Prostate gland (tissue), 2 donors: ENCODE measurements around the gene RBM33. TPM values are rescaled to one million over a fixed set of nuclear protein-coding genes. Genes with fewer than 3 reads are reported as not detected.

Experiments
- DNase-seq: peaks from one replicate; pipeline ENCODE4 v3.0.0-alpha.2; 2019; ENCODE audit warnings: low spot score
- H3K27ac ChIP-seq, 2 donors: fragments of 200-600 bp; sonication (generic); 2 replicates each; pipeline ENCODE4 v1.5.1; 2017 to 2019
- H3K27me3 ChIP-seq: fragments of 200-600 bp; sonication (generic); replicated peaks from 2 replicates; pipeline ENCODE4 v1.5.1; 2019; ENCODE audit not compliant: insufficient read depth
- H3K36me3 ChIP-seq, 2 donors: fragments of 200-600 bp; sonication (generic); 1 replicate in 1 of 2; 2 replicates in 1 of 2; pipeline versions ENCODE4 v1.5.1 to v1.8.1; 2017 to 2019
- H3K4me1 ChIP-seq: fragments of 200-600 bp; sonication (generic); replicated peaks from 2 replicates; pipeline ENCODE4 v1.5.1; 2019
- H3K4me3 ChIP-seq, 2 donors: fragments of 200-600 bp; sonication (generic); 2 replicates each; pipeline ENCODE4 v1.5.1; 2017 to 2019
- H3K9me3 ChIP-seq: fragments of 200-600 bp; sonication (generic); 2 replicates; pipeline ENCODE4 v1.5.1; 2017
- POLR2A ChIP-seq: fragments of 450-650 bp; IDR thresholded peaks from one replicate; pipeline ENCODE4 v1.6.1; 2016; ENCODE audit warnings: antibody characterized with exemption, mild to moderate bottlenecking
- POLR2AphosphoS5 ChIP-seq: sonication (generic); formaldehyde crosslinking; IDR thresholded peaks from one replicate; pipeline ENCODE4 v1.6.1; 2017; ENCODE audit warnings: antibody characterized with exemption
- WGBS: methylation state at CpG from one replicate; pipeline ENCODE4 v1.1.5; 2018; 5-methylcytosine and 5-hydroxymethylcytosine counted together
- intact Hi-C: fragments of 100-400 bp; cut with DNase I; formaldehyde crosslinking; loops from one replicate; pipeline ENCODE4 v1.14.2; 2022
- total RNA-seq, 2 donors: library from RNA; depleted of rRNA; stranded (reverse); fragments of >200 nt; gene quantifications; one replicate each; pipeline ENCODE4 v1.1.0, GENCODE V29; 2016
- TF ChIP-seq, protein P1 (sequence below), 4 experiments: fragments of 200-600 bp in 2 of 4; fragments of 450-650 bp in 2 of 4; sonication (generic) in 2 of 4; IDR thresholded peaks; 1 replicate in 3 of 4; 2 replicates in 1 of 4; pipeline ENCODE4 v1.5.1; 2016 to 2019; ENCODE audit warnings: antibody characterized with exemption in 4 of 4, mild to moderate bottlenecking in 2 of 4, moderate library complexity in 2 of 4

The RBM33 gene
- total RNA-seq, 2 donors from 2014 or later: 33.2 to 82.9 TPM

DNA sequence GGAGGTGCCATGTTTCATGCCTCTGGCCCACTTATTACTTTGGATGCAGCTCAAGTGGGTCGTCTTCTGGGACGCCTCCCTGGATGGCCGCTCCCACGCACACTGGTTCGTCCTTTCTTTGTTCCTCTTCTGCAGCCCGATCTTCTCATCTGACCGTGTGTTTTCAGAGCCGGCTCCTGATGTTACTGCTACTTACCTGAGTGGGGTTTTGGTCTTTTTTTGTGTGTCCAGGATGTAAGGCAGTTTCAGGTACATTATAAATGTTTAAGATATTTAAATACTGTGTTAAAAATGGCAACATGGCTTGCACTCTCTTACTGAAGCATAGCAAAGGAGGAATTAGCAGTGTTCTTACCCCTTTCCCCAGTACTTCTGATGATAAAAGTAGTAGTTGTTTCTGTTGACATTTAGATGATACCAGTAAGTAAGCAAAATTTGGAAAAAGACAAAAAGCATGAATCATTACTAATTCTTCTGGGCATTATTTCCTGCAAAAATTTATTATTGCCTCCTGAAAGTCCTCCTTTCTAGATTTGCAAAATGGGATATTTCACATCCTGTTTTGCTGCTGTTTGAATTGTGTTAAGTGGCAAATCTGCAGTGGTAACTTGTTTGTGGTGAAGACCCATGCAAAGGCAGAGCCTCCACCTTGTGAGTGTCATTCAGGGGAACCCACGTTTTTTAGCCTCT lies 108.4 kb downstream of the RBM33 start:
- TF ChIP-seq POLR2AphosphoS5 (no peak), POLR2A (no peak)
- TF ChIP-seq, protein P1, sequence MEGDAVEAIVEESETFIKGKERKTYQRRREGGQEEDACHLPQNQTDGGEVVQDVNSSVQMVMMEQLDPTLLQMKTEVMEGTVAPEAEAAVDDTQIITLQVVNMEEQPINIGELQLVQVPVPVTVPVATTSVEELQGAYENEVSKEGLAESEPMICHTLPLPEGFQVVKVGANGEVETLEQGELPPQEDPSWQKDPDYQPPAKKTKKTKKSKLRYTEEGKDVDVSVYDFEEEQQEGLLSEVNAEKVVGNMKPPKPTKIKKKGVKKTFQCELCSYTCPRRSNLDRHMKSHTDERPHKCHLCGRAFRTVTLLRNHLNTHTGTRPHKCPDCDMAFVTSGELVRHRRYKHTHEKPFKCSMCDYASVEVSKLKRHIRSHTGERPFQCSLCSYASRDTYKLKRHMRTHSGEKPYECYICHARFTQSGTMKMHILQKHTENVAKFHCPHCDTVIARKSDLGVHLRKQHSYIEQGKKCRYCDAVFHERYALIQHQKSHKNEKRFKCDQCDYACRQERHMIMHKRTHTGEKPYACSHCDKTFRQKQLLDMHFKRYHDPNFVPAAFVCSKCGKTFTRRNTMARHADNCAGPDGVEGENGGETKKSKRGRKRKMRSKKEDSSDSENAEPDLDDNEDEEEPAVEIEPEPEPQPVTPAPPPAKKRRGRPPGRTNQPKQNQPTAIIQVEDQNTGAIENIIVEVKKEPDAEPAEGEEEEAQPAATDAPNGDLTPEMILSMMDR (IDR thresholded peaks at IDR 0.05): no peak
- H3K9me3 ChIP-seq: no peaks in the 10 kb centered on the region
- DNase-seq: no peak
- no peaks in the 10 kb centered on the region for H3K4me1 ChIP-seq
- 90% methylated on average over 9 of the region's 9 CpGs for WGBS
- no peak overlapping the region for H3K4me3 ChIP-seq
- no peak overlapping the region for H3K27ac ChIP-seq
- no peaks in the 10 kb centered on the region for H3K36me3 ChIP-seq
- H3K27me3 ChIP-seq: no peaks in the 10 kb centered on the region
- intact Hi-C loops: no loop called here

DNA sequence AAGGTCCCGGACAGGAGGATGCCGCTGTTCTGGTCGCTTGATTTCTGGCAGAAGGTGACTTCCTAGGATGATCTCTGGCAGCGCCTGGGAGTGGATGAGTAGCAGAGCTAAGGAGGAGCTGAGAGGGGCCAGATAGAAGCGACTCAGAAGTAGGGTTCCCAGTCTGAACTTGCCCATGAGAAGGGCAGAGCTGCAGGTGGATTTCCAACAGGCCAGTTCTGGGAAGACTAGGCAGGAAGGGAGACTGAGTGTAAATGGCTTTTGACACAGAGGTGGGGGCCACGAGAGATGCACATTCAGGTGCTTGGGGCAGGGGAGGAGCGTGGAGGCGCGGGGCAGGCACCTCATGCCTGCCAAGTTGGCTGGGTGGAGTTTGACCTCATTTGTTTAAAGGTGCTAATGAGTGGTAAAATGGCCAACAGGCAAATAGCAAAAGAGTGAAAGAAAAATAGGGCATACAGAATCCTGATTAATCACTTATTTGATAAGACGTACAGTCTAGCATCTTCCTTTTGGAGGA lies 109.0 kb downstream of the RBM33 start:
- H3K27me3 ChIP-seq: no peaks in the 10 kb centered on the region
- H3K4me1 ChIP-seq: no peaks in the 10 kb centered on the region
- no peak overlapping the region for H3K4me3 ChIP-seq
- H3K27ac ChIP-seq: no peak overlapping the region
- WGBS: 84% methylated on average over 10 of the region's 10 CpGs
- H3K9me3 ChIP-seq: no peaks in the 10 kb centered on the region
- H3K36me3 ChIP-seq: no peaks in the 10 kb centered on the region
- no peak for TF ChIP-seq POLR2AphosphoS5
- TF ChIP-seq POLR2A: no peak
- TF ChIP-seq, protein P1 (IDR thresholded peaks at IDR 0.05): no peak
- DNase-seq: no peak
- intact Hi-C loops: no loop called here

DNA sequence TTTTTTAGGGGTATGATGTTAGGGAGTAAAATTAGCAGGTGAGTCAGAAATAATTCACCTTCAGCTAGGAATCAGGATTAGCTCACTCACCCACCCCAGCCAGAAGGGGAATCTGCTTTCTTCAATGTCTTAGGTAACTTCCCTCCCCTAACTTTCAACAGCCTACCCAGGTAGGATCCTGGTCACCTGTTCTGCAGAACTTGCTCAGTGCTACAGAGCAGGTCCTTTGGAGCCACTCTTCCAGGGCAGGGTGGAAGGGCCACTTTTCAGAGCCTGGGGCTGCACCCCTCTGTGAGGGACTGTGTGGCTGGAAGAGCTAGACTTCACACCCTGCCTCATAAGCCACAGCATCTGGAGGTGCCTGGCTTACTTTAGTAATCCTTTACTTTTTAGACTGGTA lies 109.7 kb downstream of the RBM33 start:
- H3K27ac ChIP-seq: no peak overlapping the region
- no peaks in the 10 kb centered on the region for H3K9me3 ChIP-seq
- no peak for DNase-seq
- no peaks in the 10 kb centered on the region for H3K36me3 ChIP-seq
- no peak overlapping the region for H3K4me3 ChIP-seq
- intact Hi-C loops: no loop called here
- no peak for TF ChIP-seq POLR2AphosphoS5
- TF ChIP-seq, protein P1 (IDR thresholded peaks at IDR 0.05): no peak
- no peaks in the 10 kb centered on the region for H3K27me3 ChIP-seq
- no peaks in the 10 kb centered on the region for H3K4me1 ChIP-seq

DNA sequence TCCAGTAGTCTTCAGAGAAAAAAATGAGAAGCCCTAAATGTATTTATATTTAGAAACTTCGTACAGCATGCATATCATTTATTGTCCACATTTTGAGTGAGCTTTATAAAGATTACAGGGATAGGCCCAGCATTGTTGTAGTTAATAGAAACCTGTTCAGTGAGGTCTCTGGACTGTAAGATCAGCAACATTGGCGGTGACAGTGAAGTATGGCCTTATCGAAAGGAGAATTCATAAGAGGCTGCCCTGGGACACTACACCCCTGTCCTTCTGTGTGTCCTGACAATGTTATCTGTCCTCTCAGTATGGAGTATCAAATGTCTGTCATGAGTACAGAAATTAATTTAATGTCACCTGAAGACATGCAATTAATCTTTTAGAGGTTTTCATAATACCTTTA lies 110.6 kb downstream of the RBM33 start:
- no peak overlapping the region for H3K4me3 ChIP-seq
- no peaks in the 10 kb centered on the region for H3K27me3 ChIP-seq
- 76% methylated on average over 3 of the region's 3 CpGs for WGBS
- no peak for DNase-seq
- intact Hi-C loops: no loop called here
- H3K27ac ChIP-seq: no peak overlapping the region
- H3K9me3 ChIP-seq: no peaks in the 10 kb centered on the region
- H3K4me1 ChIP-seq: no peaks in the 10 kb centered on the region
- TF ChIP-seq POLR2A: no peak
- TF ChIP-seq, protein P1 (IDR thresholded peaks at IDR 0.05): no peak
- TF ChIP-seq POLR2AphosphoS5: no peak
- H3K36me3 ChIP-seq: no peaks in the 10 kb centered on the region

DNA sequence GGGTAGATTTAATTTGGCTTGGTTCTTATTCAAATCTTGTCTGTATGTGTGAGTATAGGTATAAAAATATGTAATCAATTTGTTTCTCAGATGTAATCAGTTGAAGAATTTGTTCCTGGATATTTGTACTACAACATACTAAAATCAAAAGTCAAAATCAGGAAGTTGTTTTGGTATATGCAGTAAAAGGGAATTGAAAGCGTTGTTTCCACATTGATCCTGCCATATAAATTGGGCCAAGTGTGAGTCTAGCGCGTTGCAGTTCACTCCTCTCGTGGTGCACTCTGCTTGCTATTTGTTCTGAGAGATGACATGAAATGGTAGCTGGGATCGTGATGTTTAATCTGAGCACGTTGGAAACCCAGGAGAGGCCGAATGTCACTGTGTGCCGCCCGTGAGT lies 111.9 kb downstream of the RBM33 start:
- no peaks in the 10 kb centered on the region for H3K27me3 ChIP-seq
- intact Hi-C loops: no loop called here
- no peaks in the 10 kb centered on the region for H3K9me3 ChIP-seq
- no peaks in the 10 kb centered on the region for H3K4me1 ChIP-seq
- no peak for DNase-seq
- no peaks in the 10 kb centered on the region for H3K36me3 ChIP-seq
- no peak overlapping the region for H3K4me3 ChIP-seq
- 86% methylated on average over 9 of the region's 9 CpGs for WGBS
- no peak overlapping the region for H3K27ac ChIP-seq
- TF ChIP-seq, protein P1 (IDR thresholded peaks at IDR 0.05): no peak
- no peak for TF ChIP-seq POLR2AphosphoS5
- no peak for TF ChIP-seq POLR2A
